IMR-90 (cell line): ENCODE data around the gene DNAJC6. TPM values are rescaled to one million over a fixed set of nuclear protein-coding genes. Genes with fewer than 3 reads are reported as not detected.

Source experiments
- ATAC-seq: fragments of 200-7000 bp; cut with Tn5 transposase; 2 replicates; pipeline ENCODE4 v1.9.1; 2020; ENCODE audit warnings: low read depth, mild to moderate bottlenecking, moderate library complexity
- BruUV-seq: library from RNA; stranded (reverse); fragments of 400-500 nt; replicated peaks from 2 replicates; lab custom pipeline; 2021; lab: Mats Ljungman, UMichigan
- CTCF ChIA-PET: fragments of 300-600 bp; formaldehyde crosslinking; extraction: SDS; loops from one replicate; lab custom pipeline; 2021; ENCODE audit warnings: antibody characterized with exemption; lab: Yijun Ruan, JAX
- POLR2A ChIA-PET: fragments of 300-600 bp; sonication (Branson Sonifier 250); formaldehyde crosslinking; loops from one replicate; lab custom pipeline; 2022; ENCODE audit warnings: antibody characterized with exemption; ENCODE audit not compliant: unreplicated experiment; lab: Charles Lee
- DNase-seq: peaks from one replicate; pipeline ENCODE4 v3.0.0; 2013
- H2AFZ ChIP-seq: replicated peaks from 2 replicates; pipeline ENCODE3; 2013; ENCODE audit warnings: low read length, mild to moderate bottlenecking; ENCODE audit not compliant: poor library complexity
- H2AK5ac ChIP-seq: 2 replicates; pipeline ENCODE4 v1.6.1; 2013; ENCODE audit warnings: low read depth, low read length, inconsistent platforms
- H2AK9ac ChIP-seq: replicated peaks from 2 replicates; pipeline ENCODE3; 2013; ENCODE audit warnings: mild to moderate bottlenecking, low read depth, low read length, moderate library complexity; ENCODE audit not compliant: poor library complexity
- H2BK120ac ChIP-seq: 2 replicates; pipeline ENCODE4 v1.6.1; 2013; ENCODE audit warnings: low read depth, low read length, inconsistent platforms
- H2BK15ac ChIP-seq: 3 replicates; pipeline ENCODE4 v1.6.1; 2013; ENCODE audit warnings: low read depth, low read length, inconsistent platforms
- H2BK20ac ChIP-seq: 2 replicates; pipeline ENCODE4 v1.6.1; 2013; ENCODE audit warnings: low read depth, mild to moderate bottlenecking, inconsistent platforms, low read length, moderate library complexity
- H2BK5ac ChIP-seq: 2 replicates; pipeline ENCODE4 v1.6.1; 2013; ENCODE audit warnings: mild to moderate bottlenecking, low read depth, low read length, inconsistent platforms; ENCODE audit not compliant: poor library complexity, severe bottlenecking
- H3K14ac ChIP-seq: replicated peaks from 2 replicates; pipeline ENCODE4 v1.6.1; 2013; ENCODE audit warnings: low read depth, low read length, inconsistent platforms
- H3K18ac ChIP-seq: 2 replicates; pipeline ENCODE4 v1.6.1; 2013; ENCODE audit warnings: low read depth, low read length, control low read depth
- H3K23ac ChIP-seq: 2 replicates; pipeline ENCODE4 v1.6.1; 2013; ENCODE audit warnings: low read depth, low read length, inconsistent platforms
- H3K27ac ChIP-seq: 2 replicates; pipeline ENCODE4 v1.5.1; 2013; ENCODE audit warnings: mild to moderate bottlenecking, control low read depth, low read length; ENCODE audit not compliant: insufficient read depth
- H3K27me3 ChIP-seq: 2 replicates; pipeline ENCODE4 v1.6.1; 2013; ENCODE audit warnings: low read length; ENCODE audit not compliant: control insufficient read depth, insufficient read depth
- H3K36me3 ChIP-seq: 2 replicates; pipeline ENCODE4 v1.6.1; 2013; ENCODE audit warnings: low read length, mixed read lengths; ENCODE audit not compliant: control insufficient read depth, insufficient read depth
- H3K4ac ChIP-seq: 2 replicates; pipeline ENCODE4 v1.6.1; 2013; ENCODE audit warnings: low read depth, low read length, inconsistent platforms
- H3K4me1 ChIP-seq: 2 replicates; pipeline ENCODE4 v1.6.1; 2013; ENCODE audit warnings: low read length, mixed read lengths; ENCODE audit not compliant: control insufficient read depth, insufficient read depth
- H3K4me2 ChIP-seq: 2 replicates; pipeline ENCODE4 v1.6.1; 2013; ENCODE audit warnings: low read depth, mild to moderate bottlenecking, control low read depth, low read length, moderate library complexity
- H3K4me3 ChIP-seq: 2 replicates; pipeline ENCODE4 v1.5.1; 2013; ENCODE audit warnings: low read depth, mild to moderate bottlenecking, control low read depth, low read length, moderate library complexity; ENCODE audit not compliant: insufficient read depth
- H3K56ac ChIP-seq: 2 replicates; pipeline ENCODE4 v1.6.1; 2013; ENCODE audit warnings: low read length, inconsistent platforms; ENCODE audit not compliant: insufficient read depth; ENCODE audit errors: extremely low read depth
- H3K79me1 ChIP-seq, 2 experiments: 2 replicates each; pipeline ENCODE4 v1.6.1; 2013; ENCODE audit warnings: low read length in 2 of 2, inconsistent platforms in 1 of 2, low read depth in 1 of 2
- H3K9ac ChIP-seq: 2 replicates; pipeline ENCODE4 v1.6.1; 2013; ENCODE audit warnings: low read depth, low read length, control low read depth
- H3K9me1 ChIP-seq: 2 replicates; pipeline ENCODE4 v1.6.1; 2013; ENCODE audit warnings: low read length, inconsistent platforms; ENCODE audit not compliant: insufficient read depth
- H3K9me3 ChIP-seq: 2 replicates; pipeline ENCODE4 v1.6.1; 2013; ENCODE audit warnings: low read length; ENCODE audit not compliant: control insufficient read depth, insufficient read depth
- H4K20me1 ChIP-seq: 2 replicates; pipeline ENCODE4 v1.6.1; 2013; ENCODE audit warnings: low read length, inconsistent platforms; ENCODE audit not compliant: insufficient read depth
- H4K5ac ChIP-seq: 2 replicates; pipeline ENCODE4 v1.6.1; 2013; ENCODE audit warnings: mild to moderate bottlenecking, low read depth, low read length, control low read depth
- H4K8ac ChIP-seq, 2 experiments: 2 replicates each; pipeline ENCODE4 v1.6.1; 2013; ENCODE audit warnings: low read depth in 2 of 2, low read length in 2 of 2, control low read depth in 1 of 2, inconsistent platforms in 1 of 2
- H4K91ac ChIP-seq: 2 replicates; pipeline ENCODE4 v1.6.1; 2013; ENCODE audit warnings: low read depth, low read length, inconsistent platforms; ENCODE audit not compliant: insufficient read depth
- BHLHE40 ChIP-seq: fragments of 150-350 bp; IDR thresholded peaks from 2 replicates; pipeline ENCODE4 v1.6.1; 2016; ENCODE audit warnings: mild to moderate bottlenecking, low read depth, low read length
- CEBPB ChIP-seq: IDR thresholded peaks from 2 replicates; pipeline ENCODE4 v1.6.1; 2012; ENCODE audit warnings: low read depth, low read length, improper control_type of control experiment
- CHD1 ChIP-seq: IDR thresholded peaks from 2 replicates; pipeline ENCODE4 v1.6.1; 2012; ENCODE audit warnings: low read depth, low read length, improper control_type of control experiment
- FOS ChIP-seq: fragments of 150-350 bp; IDR thresholded peaks from 2 replicates; pipeline ENCODE4 v1.6.1; 2016; ENCODE audit warnings: low read depth, low read length
- MAFK ChIP-seq: IDR thresholded peaks from 2 replicates; pipeline ENCODE4 v1.6.1; 2012; ENCODE audit warnings: low read depth, low read length, improper control_type of control experiment
- MAZ ChIP-seq: IDR thresholded peaks from 2 replicates; pipeline ENCODE4 v1.6.1; 2012; ENCODE audit warnings: low read depth, mild to moderate bottlenecking, low read length, improper control_type of control experiment, moderate library complexity, borderline replicate concordance
- MXI1 ChIP-seq: IDR thresholded peaks from 2 replicates; pipeline ENCODE4 v1.6.1; 2012; ENCODE audit warnings: low read depth, mild to moderate bottlenecking, low read length, moderate library complexity, borderline replicate concordance
- NFE2L2 ChIP-seq: fragments of 150-350 bp; IDR thresholded peaks from 2 replicates; pipeline ENCODE4 v1.6.1; 2016; ENCODE audit warnings: low read depth, mild to moderate bottlenecking, low read length
- POLR2A ChIP-seq: IDR thresholded peaks from 2 replicates; pipeline ENCODE4 v1.6.1; 2012; ENCODE audit warnings: mild to moderate bottlenecking, low read depth, low read length
- RAD21 ChIP-seq: IDR thresholded peaks from 2 replicates; pipeline ENCODE4 v1.6.1; 2012; ENCODE audit warnings: low read length, improper control_type of control experiment
- RCOR1 ChIP-seq: IDR thresholded peaks from 2 replicates; pipeline ENCODE4 v1.6.1; 2012; ENCODE audit warnings: mild to moderate bottlenecking, low read length, improper control_type of control experiment; ENCODE audit not compliant: insufficient replicate concordance
- RFX5 ChIP-seq: IDR thresholded peaks from 2 replicates; pipeline ENCODE4 v1.8.0; 2012; ENCODE audit warnings: low read depth, mild to moderate bottlenecking, low read length, moderate library complexity
- SMC3 ChIP-seq: fragments of 150-350 bp; IDR thresholded peaks from 2 replicates; pipeline ENCODE4 v1.6.1; 2016; ENCODE audit warnings: low read depth, mild to moderate bottlenecking, antibody characterized with exemption, low read length, moderate library complexity
- WGBS, 2 experiments: methylation state at CpG; one replicate each; pipeline versions ENCODE4 v1.1.5 to v1.1.7; 2013; ENCODE audit warnings: missing lambda C conversion rate in 2 of 2; ENCODE audit not compliant: insufficient read length in 1 of 2; ENCODE audit errors: extremely low coverage in 2 of 2; 5-methylcytosine and 5-hydroxymethylcytosine counted together
- dilution Hi-C: fragments of 300-500 bp; cut with HindIII; formaldehyde crosslinking; loops from one replicate; pipeline ENCODE4 v1.14.3; 2018; ENCODE audit warnings: low sequenced_read_pairs; ENCODE audit not compliant: unreplicated experiment
- in situ Hi-C: fragments of 300-500 bp; cut with MboI; formaldehyde crosslinking; loops from 3 replicates; pipeline ENCODE4 v1.14.3; 2019; ENCODE audit warnings: low sequenced_read_pairs, inconsistent platforms, mixed read lengths
- intact Hi-C: fragments of 100-400 bp; cut with micrococcal nuclease; formaldehyde crosslinking; loops from 2 replicates; pipeline ENCODE4 v1.10.0; 2022
- polyA plus RNA-seq, 3 experiments: library from polyadenylated mRNA; depleted of rRNA; stranded (reverse); fragments of >200 nt; gene quantifications; 2 replicates each; pipeline ENCODE4 v1.2.3, GENCODE V29; 2012; ENCODE audit warnings: low replicate concordance in 1 of 3
- total RNA-seq: library from RNA; depleted of rRNA; stranded (reverse); fragments of >200 nt; gene quantifications from 2 replicates; pipeline ENCODE4 v1.2.3, GENCODE V29; 2012
- TF ChIP-seq, protein P1 (sequence below): conservative IDR thresholded peaks from 2 replicates; pipeline ENCODE4 v1.5.1; 2012; ENCODE audit warnings: mild to moderate bottlenecking, low read depth, low read length, improper control_type of control experiment
- TF ChIP-seq, protein P2 (sequence below): fragments of 150-350 bp; IDR thresholded peaks from 2 replicates; pipeline ENCODE4 v1.6.1; 2016; ENCODE audit warnings: low read depth, mild to moderate bottlenecking, low read length, moderate library complexity, borderline replicate concordance
- TF ChIP-seq, protein P3 (sequence below): fragments of 150-350 bp; IDR thresholded peaks from 2 replicates; pipeline ENCODE4 v1.6.1; 2017; ENCODE audit warnings: mild to moderate bottlenecking, antibody characterized with exemption, low read length, low read depth

The DNAJC6 gene
- total and polyA plus RNA-seq, 2 of the 4 experiments (the other 2 are of a cell fraction) = 0.05 to 0.18 TPM

DNA sequence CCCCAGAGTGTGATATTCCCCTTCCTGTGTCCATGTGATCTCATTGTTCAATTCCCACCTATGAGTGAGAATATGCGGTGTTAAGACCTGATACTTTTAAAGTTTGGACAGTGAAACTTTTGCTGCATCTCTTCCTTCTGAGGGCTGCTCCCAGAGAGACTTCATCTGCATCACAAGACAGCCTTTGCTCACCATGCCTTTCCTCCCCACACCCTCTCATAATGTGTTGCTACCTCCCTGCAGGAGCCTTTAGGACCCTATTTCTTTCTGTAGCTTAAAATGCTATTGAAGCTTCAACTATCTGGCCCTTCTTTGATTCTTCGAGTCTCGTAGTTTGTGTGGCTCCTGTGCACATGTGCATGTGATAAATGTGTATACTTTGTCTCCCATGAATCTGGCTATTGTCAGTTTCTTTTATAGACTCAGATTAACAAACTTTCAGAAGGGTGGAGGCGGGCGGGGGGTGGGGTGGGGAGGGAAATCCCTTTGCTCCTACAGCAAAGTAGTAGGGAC is 134.8 kb downstream of the DNAJC6 start:
- H2BK5ac ChIP-seq = no peak overlapping the region
- dilution Hi-C loops = no loop called here
- no peaks in the 10 kb centered on the region for H3K27me3 ChIP-seq
- no peak overlapping the region for H3K4me2 ChIP-seq
- no peak overlapping the region for H4K5ac ChIP-seq
- H2AK9ac ChIP-seq = no peak overlapping the region
- H3K23ac ChIP-seq = no peak overlapping the region
- H3K4ac ChIP-seq = no peak overlapping the region
- TF ChIP-seq POLR2A (no peak), SMC3 (no peak), NFE2L2 (no peak), MXI1 (no peak), RFX5 (no peak), RCOR1 (no peak), MAFK (no peak), CHD1 (no peak), BHLHE40 (no peak), MAZ (no peak), FOS (no peak), RAD21 (no peak), CEBPB (no peak)
- TF ChIP-seq, protein P1, sequence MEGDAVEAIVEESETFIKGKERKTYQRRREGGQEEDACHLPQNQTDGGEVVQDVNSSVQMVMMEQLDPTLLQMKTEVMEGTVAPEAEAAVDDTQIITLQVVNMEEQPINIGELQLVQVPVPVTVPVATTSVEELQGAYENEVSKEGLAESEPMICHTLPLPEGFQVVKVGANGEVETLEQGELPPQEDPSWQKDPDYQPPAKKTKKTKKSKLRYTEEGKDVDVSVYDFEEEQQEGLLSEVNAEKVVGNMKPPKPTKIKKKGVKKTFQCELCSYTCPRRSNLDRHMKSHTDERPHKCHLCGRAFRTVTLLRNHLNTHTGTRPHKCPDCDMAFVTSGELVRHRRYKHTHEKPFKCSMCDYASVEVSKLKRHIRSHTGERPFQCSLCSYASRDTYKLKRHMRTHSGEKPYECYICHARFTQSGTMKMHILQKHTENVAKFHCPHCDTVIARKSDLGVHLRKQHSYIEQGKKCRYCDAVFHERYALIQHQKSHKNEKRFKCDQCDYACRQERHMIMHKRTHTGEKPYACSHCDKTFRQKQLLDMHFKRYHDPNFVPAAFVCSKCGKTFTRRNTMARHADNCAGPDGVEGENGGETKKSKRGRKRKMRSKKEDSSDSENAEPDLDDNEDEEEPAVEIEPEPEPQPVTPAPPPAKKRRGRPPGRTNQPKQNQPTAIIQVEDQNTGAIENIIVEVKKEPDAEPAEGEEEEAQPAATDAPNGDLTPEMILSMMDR = no peak
- TF ChIP-seq, protein P2, sequence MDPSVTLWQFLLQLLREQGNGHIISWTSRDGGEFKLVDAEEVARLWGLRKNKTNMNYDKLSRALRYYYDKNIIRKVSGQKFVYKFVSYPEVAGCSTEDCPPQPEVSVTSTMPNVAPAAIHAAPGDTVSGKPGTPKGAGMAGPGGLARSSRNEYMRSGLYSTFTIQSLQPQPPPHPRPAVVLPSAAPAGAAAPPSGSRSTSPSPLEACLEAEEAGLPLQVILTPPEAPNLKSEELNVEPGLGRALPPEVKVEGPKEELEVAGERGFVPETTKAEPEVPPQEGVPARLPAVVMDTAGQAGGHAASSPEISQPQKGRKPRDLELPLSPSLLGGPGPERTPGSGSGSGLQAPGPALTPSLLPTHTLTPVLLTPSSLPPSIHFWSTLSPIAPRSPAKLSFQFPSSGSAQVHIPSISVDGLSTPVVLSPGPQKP = no peak
- TF ChIP-seq, protein P3, sequence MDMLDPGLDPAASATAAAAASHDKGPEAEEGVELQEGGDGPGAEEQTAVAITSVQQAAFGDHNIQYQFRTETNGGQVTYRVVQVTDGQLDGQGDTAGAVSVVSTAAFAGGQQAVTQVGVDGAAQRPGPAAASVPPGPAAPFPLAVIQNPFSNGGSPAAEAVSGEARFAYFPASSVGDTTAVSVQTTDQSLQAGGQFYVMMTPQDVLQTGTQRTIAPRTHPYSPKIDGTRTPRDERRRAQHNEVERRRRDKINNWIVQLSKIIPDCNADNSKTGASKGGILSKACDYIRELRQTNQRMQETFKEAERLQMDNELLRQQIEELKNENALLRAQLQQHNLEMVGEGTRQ = no peak
- H4K20me1 ChIP-seq = no peaks in the 10 kb centered on the region
- WGBS, 2 experiments = no CpG with 5 or more reads among the region's 5 CpGs
- H3K4me3 ChIP-seq = no peak overlapping the region
- intact Hi-C loops = no loop called here
- H2AFZ ChIP-seq = no peak overlapping the region
- no peak overlapping the region for H4K8ac ChIP-seq
- ATAC-seq (no peak), DNase-seq (no peak)
- no peaks in the 10 kb centered on the region for H3K36me3 ChIP-seq
- H3K9me3 ChIP-seq = no peaks in the 10 kb centered on the region
- 0 out of 2 replicates have a peak, but pooled peaks cover 3% of the 10 kb centered on the region for H3K9me1 ChIP-seq
- H2BK15ac ChIP-seq = no peak overlapping the region
- in situ Hi-C loops = no loop called here
- no TSS peak for BruUV-seq
- no peaks in the 10 kb centered on the region for H3K79me1 ChIP-seq
- no peak overlapping the region for H3K9ac ChIP-seq
- no peak overlapping the region for H3K56ac ChIP-seq
- H2AK5ac ChIP-seq = no peak overlapping the region
- H3K18ac ChIP-seq = no peak overlapping the region
- ChIA-PET CTCF (no interaction called here), POLR2A (no interaction called here)
- H3K14ac ChIP-seq = no peak overlapping the region
- no peak overlapping the region for H2BK120ac ChIP-seq
- no peak overlapping the region for H2BK20ac ChIP-seq
- H3K27ac ChIP-seq = no peak overlapping the region
- peaks cover 8% of the 10 kb centered on the region for H3K4me1 ChIP-seq
- H4K91ac ChIP-seq = no peak overlapping the region
